SH-SY5Y (cell line): Measurements from ENCODE around the gene PLEKHM1.
A peak's percentile ranks its signal among the peaks of the same experiment; 100 is the strongest.
"Not testable (repeated sequence)": the region's sequence is repeated elsewhere in the genome, so short reads cannot be mapped to it uniquely, and the experiment has no call there.

ENCODE experiments used
- GATA2 ChIP-seq: IDR thresholded peaks from 2 replicates; pipeline ENCODE4 v1.6.1; 2011; ENCODE audit warnings: mild to moderate bottlenecking, low read depth, low read length
- GATA3 ChIP-seq: IDR thresholded peaks from 2 replicates; pipeline ENCODE4 v1.6.1; 2011; ENCODE audit warnings: low read depth, mild to moderate bottlenecking, low read length, moderate library complexity

PLEKHM1 gene

DNA sequence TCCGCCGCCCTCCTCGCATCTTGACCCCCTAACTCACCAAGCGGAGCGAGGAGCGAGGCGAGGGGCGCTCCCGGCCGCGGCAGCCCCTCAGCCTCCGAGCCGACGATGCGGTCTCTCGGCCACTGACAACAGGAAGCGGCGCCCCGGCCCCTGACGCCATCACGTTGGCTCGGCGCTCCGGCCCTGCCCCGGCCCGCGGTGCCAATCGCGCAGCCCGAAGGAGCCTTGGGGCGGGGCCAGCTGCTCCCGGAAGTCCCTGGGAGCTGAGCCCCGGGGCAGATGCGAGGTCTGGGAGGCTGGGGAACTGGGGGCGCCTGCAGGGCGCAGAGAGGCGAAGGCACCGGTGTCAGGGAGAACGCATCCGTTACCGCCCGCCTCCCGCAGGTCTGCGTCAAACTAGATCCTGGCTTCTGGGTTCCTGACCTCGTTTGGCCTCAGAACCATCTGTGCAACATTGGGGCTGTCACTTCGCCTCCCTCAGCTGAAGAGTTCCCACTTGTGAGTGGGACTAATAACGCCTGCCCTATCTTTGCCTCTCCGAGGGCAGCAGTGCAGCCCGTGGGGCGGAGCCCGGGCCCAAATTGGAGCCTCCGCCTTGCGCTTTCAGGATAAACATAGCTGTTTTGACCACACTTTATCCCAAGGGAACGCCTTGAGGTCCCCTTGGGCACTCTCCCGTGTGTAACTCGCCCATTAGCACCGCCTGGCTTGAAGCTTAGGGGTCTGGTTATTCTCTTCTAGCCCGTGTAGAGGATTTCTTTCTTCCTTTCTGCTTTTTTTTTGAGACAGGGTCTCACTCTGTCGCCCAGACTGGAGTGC, at the start of gene PLEKHM1:
Gene PLEKHM1, minus strand, starts transcription at position 107 of the 819 bp plus-strand sequence. CDS start 8,237 bp downstream, outside the sequence.
- not testable (repeated sequence) for TF ChIP-seq GATA3, GATA2

- no peak for TF ChIP-seq GATA2
- no peak for TF ChIP-seq GATA3
Observed at GRCh38 chr17:45451131-45451530, 39.4 kb downstream of the PLEKHM1 start.

- no peak for TF ChIP-seq GATA2
- no peak for TF ChIP-seq GATA3
Observed at GRCh38 chr17:45441526-45442310, 48.8 kb downstream of the PLEKHM1 start.

- no peak for TF ChIP-seq GATA2
- no peak for TF ChIP-seq GATA3
Observed at GRCh38 chr17:45440161-45440778, 50.3 kb downstream of the PLEKHM1 start.

GRCh38 chr17:45438931-45439610, 51.5 kb downstream of the PLEKHM1 start:
- no peak for TF ChIP-seq GATA2
- TF ChIP-seq GATA3, result no peak

GRCh38 chr17:45437465-45438283, 52.8 kb downstream of the PLEKHM1 start:
- TF ChIP-seq GATA2 (peak; percentile 83), GATA3 (no peak)

DNA sequence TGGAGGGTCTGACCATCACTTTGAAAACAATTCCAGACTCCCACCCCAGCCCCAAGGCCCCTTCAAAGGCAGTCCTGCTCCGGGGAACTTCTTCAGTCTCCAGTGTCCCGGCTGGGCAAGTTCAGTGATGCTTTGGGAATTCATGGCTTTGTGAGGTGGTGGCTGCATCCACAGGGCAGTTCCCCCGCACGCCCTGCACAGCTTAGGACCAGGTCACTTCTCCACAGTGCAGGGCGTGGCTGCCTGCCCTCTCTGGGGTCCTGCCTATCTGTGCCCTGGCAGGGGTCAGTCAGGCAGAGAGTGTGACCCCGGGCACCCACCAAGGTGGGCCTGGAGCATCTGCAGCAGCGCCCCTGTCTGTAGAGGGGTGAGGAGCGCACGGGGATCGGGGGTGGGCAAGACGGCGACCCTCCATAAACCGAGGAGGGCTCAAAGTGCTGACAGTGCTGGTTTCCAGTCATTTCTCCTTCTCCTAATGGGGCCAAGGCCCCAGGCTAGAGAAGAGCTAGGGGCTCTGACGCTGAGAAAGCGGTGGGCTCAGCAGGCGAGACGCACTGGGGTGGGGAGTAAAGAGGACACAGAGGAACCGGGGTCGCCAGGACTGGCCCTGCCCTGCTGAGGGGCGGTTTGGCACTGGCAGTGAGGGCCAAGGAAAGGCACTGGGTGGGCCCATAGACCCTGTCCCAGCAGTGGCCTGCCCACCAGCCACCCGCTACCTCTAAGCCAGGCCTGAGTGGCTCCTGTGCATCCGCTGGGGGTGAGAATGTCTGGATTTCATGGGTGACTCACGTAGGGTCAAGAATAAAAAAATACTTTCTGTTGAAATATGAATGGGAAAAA, 53.7 kb downstream of the PLEKHM1 start:
- no peak for TF ChIP-seq GATA2
- TF ChIP-seq GATA3, result no peak

- TF ChIP-seq GATA3 (no peak), GATA2 (no peak)
Observed at GRCh38 chr17:45436161-45436560, 54.4 kb downstream of the PLEKHM1 start.

DNA sequence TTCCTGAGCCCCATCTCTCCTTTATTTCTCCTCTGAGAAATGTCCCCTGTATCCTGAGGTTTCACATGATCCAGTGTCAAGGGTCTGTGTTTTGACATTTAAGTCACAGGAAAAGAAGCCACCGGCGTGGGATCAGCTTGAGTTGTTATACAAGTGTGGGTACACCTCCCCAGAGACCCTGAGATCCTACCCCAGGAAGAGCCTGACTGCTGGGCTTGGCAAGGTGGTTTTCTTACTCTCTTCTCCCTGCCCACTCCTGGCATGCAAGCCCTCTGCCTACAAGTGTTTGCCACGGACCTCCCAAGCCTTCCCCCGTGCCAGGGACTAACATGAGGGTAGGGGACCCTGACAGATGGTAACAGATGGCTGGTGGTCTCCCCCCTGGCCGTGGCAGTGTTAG, 55.0 kb downstream of the PLEKHM1 start:
- no peak for TF ChIP-seq GATA3
- TF ChIP-seq GATA2, result no peak

GRCh38 chr17:45433159-45433535, 57.4 kb downstream of the PLEKHM1 start:
- TF ChIP-seq GATA3, result no peak

GRCh38 chr17:45432405-45433158, 57.9 kb downstream of the PLEKHM1 start, which contains the start of gene ARHGAP27:
TSS of gene ARHGAP27 (minus strand) at chr17:45432870. CDS start at chr17:45430279, 2,591 bp downstream.
- TF ChIP-seq GATA3 (no peak), GATA2 (no peak)
